Endothelial cell of umbilical vein (primary cell): ENCODE measurements around the gene AMMECR1L. TPM values are rescaled to one million over a fixed set of nuclear protein-coding genes. Genes with fewer than 3 reads are reported as not detected.
"Not testable (repeated sequence)": the region's sequence is repeated elsewhere in the genome, so short reads cannot be mapped to it uniquely, and the experiment has no call there.

Experiments used
- BruUV-seq: library from RNA; stranded (reverse); fragments of 400-500 nt; replicated peaks from 2 replicates; lab custom pipeline; 2021; lab: Mats Ljungman, UMichigan
- CTCF ChIA-PET: fragments of 300-600, 350-600 bp; sonication (Branson Sonifier 250); formaldehyde crosslinking; loops from one replicate; lab custom pipeline; 2021; ENCODE audit warnings: antibody characterized with exemption, inconsistent platforms; lab: Charles Lee
- POLR2A ChIA-PET: fragments of 300-600, 350-600 bp; sonication (Branson Sonifier 250); formaldehyde crosslinking; loops from one replicate; lab custom pipeline; 2021; ENCODE audit warnings: antibody characterized with exemption, inconsistent platforms; lab: Charles Lee
- DNase-seq: peaks from one replicate; pipeline ENCODE4 v3.0.0-alpha.2; 2011; ENCODE audit warnings: low read depth, low spot score
- FAIRE-seq: peaks from 2 replicates; lab custom pipeline; 2011; peaks lifted over from hg19 to GRCh38; lab: Jason Lieb, UNC
- H2AFZ ChIP-seq: 2 replicates; pipeline ENCODE4 v1.6.0; 2012; ENCODE audit warnings: low read depth, low read length, control low read depth, inconsistent platforms
- H3K27ac ChIP-seq: 2 replicates; pipeline ENCODE4 v1.5.1; 2011; ENCODE audit warnings: low read depth, mild to moderate bottlenecking, control low read depth, low read length, moderate library complexity; ENCODE audit not compliant: insufficient read depth
- H3K27me3 ChIP-seq, 2 experiments: 2 replicates each; pipeline versions ENCODE4 v1.6.0 to v1.6.1; 2011; ENCODE audit warnings: low read length in 2 of 2, mixed read lengths in 1 of 2; ENCODE audit not compliant: control insufficient read depth in 2 of 2, insufficient read depth in 2 of 2
- H3K36me3 ChIP-seq, 2 experiments: 2 replicates in 1 of 2; 3 replicates in 1 of 2; pipeline ENCODE4 v1.5.1; 2011; ENCODE audit warnings: low read length in 2 of 2, mild to moderate bottlenecking in 1 of 2, moderate library complexity in 1 of 2; ENCODE audit not compliant: control insufficient read depth in 2 of 2, insufficient read depth in 2 of 2; ENCODE audit errors: extremely low read depth in 1 of 2
- H3K4me1 ChIP-seq: 3 replicates; pipeline ENCODE4 v1.5.1; 2011; ENCODE audit warnings: mild to moderate bottlenecking, low read length; ENCODE audit not compliant: control insufficient read depth, insufficient read depth; ENCODE audit errors: extremely low read depth
- H3K4me2 ChIP-seq: 2 replicates; pipeline ENCODE4 v1.6.1; 2011; ENCODE audit warnings: low read length, control low read depth, mixed read lengths; ENCODE audit not compliant: insufficient read depth
- H3K4me3 ChIP-seq, 3 experiments: fragments of 200-600 bp in 1 of 3; sonication (generic), shearing (Covaris generic) in 1 of 3; replicated peaks in 1 of 3; 2 replicates each; pipeline ENCODE4 v1.5.1; 2011 to 2016; ENCODE audit warnings: control low read depth in 3 of 3, low read length in 3 of 3, mild to moderate bottlenecking in 2 of 3, inconsistent platforms in 1 of 3, low read depth in 1 of 3, moderate library complexity in 1 of 3; ENCODE audit not compliant: insufficient read depth in 1 of 3
- H3K79me2 ChIP-seq: 2 replicates; pipeline ENCODE4 v1.6.0; 2012; ENCODE audit warnings: low read length, inconsistent platforms; ENCODE audit not compliant: control insufficient read depth, insufficient read depth
- H3K9ac ChIP-seq: replicated peaks from 2 replicates; pipeline ENCODE3; 2011; ENCODE audit warnings: low read length, control low read depth; ENCODE audit not compliant: insufficient read depth; ENCODE audit errors: extremely low read depth
- H3K9me1 ChIP-seq: replicated peaks from 3 replicates; pipeline ENCODE4 v1.6.0; 2011; ENCODE audit warnings: mild to moderate bottlenecking, low read length; ENCODE audit not compliant: control insufficient read depth, insufficient read depth; ENCODE audit errors: extremely low read depth
- H3K9me3 ChIP-seq: replicated peaks from 2 replicates; pipeline ENCODE4 v1.5.1; 2012; ENCODE audit warnings: low read length, inconsistent platforms; ENCODE audit not compliant: control insufficient read depth, insufficient read depth
- H4K20me1 ChIP-seq: replicated peaks from 2 replicates; pipeline ENCODE3; 2011; ENCODE audit warnings: mild to moderate bottlenecking, low read length; ENCODE audit not compliant: control insufficient read depth, insufficient read depth; ENCODE audit errors: extremely low read depth
- CTCF ChIP-seq, 2 donors: IDR thresholded peaks; 1 replicate in 1 of 2; 2 replicates in 1 of 2; pipeline ENCODE4 v1.5.1; 2011; ENCODE audit warnings: low read length in 2 of 2, mild to moderate bottlenecking in 2 of 2, moderate library complexity in 2 of 2, control low read depth in 1 of 2, inconsistent platforms in 1 of 2, low read depth in 1 of 2; ENCODE audit not compliant: insufficient read depth in 1 of 2; ENCODE audit errors: extremely low read depth in 1 of 2
- EZH2 ChIP-seq: IDR thresholded peaks from 2 replicates; pipeline ENCODE4 v1.6.1; 2012; ENCODE audit warnings: borderline replicate concordance, low read depth, mild to moderate bottlenecking, moderate library complexity, low read length, inconsistent platforms; ENCODE audit not compliant: severe bottlenecking
- FOS ChIP-seq: IDR thresholded peaks from 2 replicates; pipeline ENCODE4 v1.6.1; 2011; ENCODE audit warnings: mild to moderate bottlenecking, low read length, moderate library complexity, borderline replicate concordance; ENCODE audit not compliant: insufficient read depth
- GATA2 ChIP-seq: IDR thresholded peaks from 2 replicates; pipeline ENCODE4 v1.7.0; 2011; ENCODE audit warnings: low read depth, mild to moderate bottlenecking, moderate library complexity, mixed read lengths, low read length; ENCODE audit not compliant: insufficient read length, insufficient read depth
- JUN ChIP-seq: IDR thresholded peaks from 2 replicates; pipeline ENCODE4 v1.6.1; 2011; ENCODE audit warnings: borderline replicate concordance, low read depth; ENCODE audit not compliant: insufficient read length, insufficient read depth
- MYC ChIP-seq: IDR thresholded peaks from one replicate; pipeline ENCODE4 v1.6.1; 2011; ENCODE audit warnings: mild to moderate bottlenecking, low read depth, low read length
- POLR2A ChIP-seq: IDR thresholded peaks from 2 replicates; pipeline ENCODE4 v1.6.1; 2012; ENCODE audit warnings: low read depth, mild to moderate bottlenecking, control low read depth, low read length
- POLR2AphosphoS5 ChIP-seq: IDR thresholded peaks from 2 replicates; pipeline ENCODE4 v1.6.1; 2012; ENCODE audit warnings: low read depth, mild to moderate bottlenecking, control low read depth, low read length, moderate library complexity; ENCODE audit not compliant: insufficient read depth
- dilution Hi-C: fragments of 300-500 bp; cut with MboI; formaldehyde crosslinking; loops from one replicate; pipeline ENCODE4 v1.15.0; 2019; ENCODE audit warnings: low sequenced_read_pairs; ENCODE audit not compliant: extremely low pct_ligation_motif_present
- intact Hi-C: fragments of 100-400 bp; cut with micrococcal nuclease; formaldehyde crosslinking; loops from one replicate; pipeline ENCODE4 v1.10.0; 2022
- polyA plus RNA-seq, 4 experiments: library from polyadenylated mRNA; depleted of rRNA in 3 of 4; stranded (reverse) in 3 of 4; unstranded in 1 of 4; fragments of >200 nt; gene quantifications; 2 replicates each; pipeline versions ENCODE4 v1.2.1 to v1.2.3, GENCODE V29; 2011 to 2012; ENCODE audit warnings: missing spikeins in 1 of 4
- total RNA-seq: library from RNA; stranded (reverse); gene quantifications from 2 replicates; pipeline ENCODE4 v1.2.3, GENCODE V29; 2021
- TF ChIP-seq, protein P1 (sequence below): IDR thresholded peaks from 2 replicates; pipeline ENCODE4 v1.6.1; 2011; ENCODE audit not compliant: insufficient read depth, insufficient read length

The AMMECR1L gene
- total and polyA plus RNA-seq, 2 donors (not counting 3 experiments of a cell fraction or from before 2014, with no cell fraction given) = 14.8 to 20.7 TPM

DNA sequence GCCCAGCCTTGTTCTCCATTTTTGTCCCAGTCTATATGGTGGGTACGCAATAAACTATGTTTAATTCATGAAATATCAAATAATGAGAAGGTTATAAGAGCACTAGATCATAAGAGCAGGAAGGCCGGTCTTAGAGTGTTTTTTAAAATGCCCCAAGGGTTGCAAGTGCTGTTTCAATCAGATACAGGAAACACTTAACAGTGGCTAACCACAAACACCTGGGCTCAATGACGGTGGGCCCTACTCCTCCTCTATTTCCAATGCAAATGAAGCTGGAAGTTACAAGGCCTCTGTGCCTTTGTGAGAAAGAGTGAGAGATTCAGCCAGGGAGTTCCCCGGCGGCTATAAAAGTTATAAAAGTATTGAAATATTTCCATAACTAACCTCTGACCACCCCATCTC is 55.9 kb downstream of the AMMECR1L start:
- DNase-seq (no peak), FAIRE-seq (no peak)
- Histone ChIP-seq H3K4me1 (no peaks in the 10 kb centered on the region), H3K9me3 (no peaks in the 10 kb centered on the region), H2AFZ (no peak overlapping the region), H3K4me3 (no peak overlapping the region), H3K79me2 (no peaks in the 10 kb centered on the region), H3K27me3 (peaks cover 0 to 1% of the 10 kb centered on the region in 2 experiments), H3K9ac (no peak overlapping the region), H3K4me2 (no peak overlapping the region), H3K27ac (no peak overlapping the region), H4K20me1 (no peaks in the 10 kb centered on the region), H3K9me1 (no peaks in the 10 kb centered on the region), H3K36me3 (no peaks in the 10 kb centered on the region)
- no TSS peak for BruUV-seq
- CTCF ChIA-PET = no interaction called here
- POLR2A ChIA-PET = no interaction called here
- intact Hi-C loops (no loop called here), dilution Hi-C loops (no loop called here)
- TF ChIP-seq CTCF (IDR thresholded peaks at IDR 0.05; ENCODE audit: extremely low read depth in 1 of 2, insufficient read depth in 1 of 2, low read depth in 1 of 2, low read length in 2 of 2) = no peak
- no peak for TF ChIP-seq GATA2
- no peak for TF ChIP-seq EZH2
- no peak for TF ChIP-seq POLR2A
- no peak for TF ChIP-seq POLR2AphosphoS5
- TF ChIP-seq JUN = no peak
- TF ChIP-seq FOS = no peak
- TF ChIP-seq MYC = no peak
- TF ChIP-seq, protein P1, sequence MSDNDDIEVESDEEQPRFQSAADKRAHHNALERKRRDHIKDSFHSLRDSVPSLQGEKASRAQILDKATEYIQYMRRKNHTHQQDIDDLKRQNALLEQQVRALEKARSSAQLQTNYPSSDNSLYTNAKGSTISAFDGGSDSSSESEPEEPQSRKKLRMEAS = no peak

GRCh38 chr2:127826708-127827107 is 59.0 kb downstream of the AMMECR1L start:
- H3K4me3 ChIP-seq, H3K9me3 ChIP-seq, H3K4me2 ChIP-seq, dilution Hi-C loops, POLR2A ChIA-PET, H3K36me3 ChIP-seq, H2AFZ ChIP-seq, CTCF ChIA-PET, H4K20me1 ChIP-seq, H3K79me2 ChIP-seq, H3K9ac ChIP-seq, H3K4me1 ChIP-seq, BruUV-seq, H3K9me1 ChIP-seq, H3K27me3 ChIP-seq, H3K27ac ChIP-seq, DNase-seq, intact Hi-C loops, FAIRE-seq: not testable (repeated sequence)
